Measurements from ENCODE around the gene PARN. TPM values are rescaled to one million over a fixed set of nuclear protein-coding genes. Genes with fewer than 3 reads are reported as not detected.

The PARN gene
- total and polyA plus RNA-seq, 2 of the 4 experiments (the other 2 are of a cell fraction), result 24.6 to 25.1 TPM

DNA sequence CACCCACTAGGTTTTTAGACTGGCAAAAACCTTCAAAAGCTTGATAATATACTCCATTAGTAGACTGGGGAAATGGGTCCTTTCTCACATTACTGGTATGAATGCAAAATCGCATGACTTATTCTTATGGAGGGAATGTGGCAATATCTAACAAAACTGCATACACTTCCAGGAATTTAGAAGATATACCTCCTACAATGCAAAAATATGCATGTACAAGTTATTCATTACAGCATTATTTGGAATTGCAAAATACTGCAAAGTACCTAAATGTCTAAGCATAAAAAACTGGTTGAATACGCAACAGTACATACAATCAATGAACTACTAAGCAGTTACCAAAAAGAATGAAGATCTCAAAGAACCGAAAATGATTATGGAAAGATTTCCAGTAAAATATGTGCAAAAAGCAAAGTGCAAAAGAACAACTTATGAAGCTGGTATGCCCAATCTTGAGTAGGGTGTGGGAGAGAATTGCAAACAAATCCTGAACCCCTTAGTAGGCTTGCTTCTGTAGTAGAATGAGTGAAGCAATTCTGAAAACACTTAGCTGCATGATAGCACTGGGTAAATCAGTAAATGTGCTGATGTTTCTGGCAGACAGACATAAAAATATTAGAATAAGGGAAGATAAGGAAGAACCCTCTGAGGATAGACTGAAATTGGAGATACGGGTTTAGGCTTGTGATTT, 180.1 kb downstream of the PARN start:
- no peak overlapping the region for H2AK5ac ChIP-seq (ENCODE audit: low read depth, low read length)
- peaks cover 8% of the 10 kb centered on the region; the same call in 1 of the 2 replicates for H3K4me1 ChIP-seq (ENCODE audit: control insufficient read depth, insufficient read depth, low read length)
- H4K8ac ChIP-seq (ENCODE audit: low read depth in 2 of 2, low read length in 2 of 2), result no peak overlapping the region
- TF ChIP-seq CEBPB (IDR thresholded peaks at IDR 0.05; ENCODE audit: low read depth, low read length) (peak; percentile 73), POLR2A (IDR thresholded peaks at IDR 0.05; ENCODE audit: low read depth, low read length) (no peak)
- H2BK5ac ChIP-seq (ENCODE audit: low read depth, low read length, poor library complexity, severe bottlenecking), result no peak overlapping the region
- in situ Hi-C loops (cut with MboI; ENCODE audit: low sequenced_read_pairs) (no loop called here), intact Hi-C loops (cut with micrococcal nuclease) (loop anchor here (5.0 kb wide), 1 partner anchor 77 kb away; no protein-coding TSS in a partner anchor), dilution Hi-C loops (cut with HindIII; ENCODE audit: low sequenced_read_pairs, unreplicated experiment) (no loop called here)
- H3K4me3 ChIP-seq (ENCODE audit: insufficient read depth, low read depth, low read length), result no peak overlapping the region
- H3K36me3 ChIP-seq (ENCODE audit: control insufficient read depth, insufficient read depth, low read length), result peaks cover 3% of the 10 kb centered on the region; the same call in 1 of the 2 replicates
- no peak overlapping the region for H3K14ac ChIP-seq (replicated peaks; ENCODE audit: low read depth, low read length)
- no peaks in the 10 kb centered on the region for H3K79me1 ChIP-seq (ENCODE audit: low read depth in 1 of 2, low read length in 2 of 2)
- peak overlapping the region; percentile 39; the same call in 1 of the 2 replicates for H3K18ac ChIP-seq (ENCODE audit: low read depth, low read length)
- H3K27ac ChIP-seq (ENCODE audit: insufficient read depth, low read length), result no peak overlapping the region
- H2AK9ac ChIP-seq (replicated peaks; ENCODE audit: low read depth, low read length, poor library complexity), result no peak overlapping the region
- no peak overlapping the region for H2BK15ac ChIP-seq (ENCODE audit: low read depth, low read length)
- no TSS peak for BruUV-seq (replicated peaks)
- H3K56ac ChIP-seq (ENCODE audit: extremely low read depth, insufficient read depth, low read length), result no peak overlapping the region
- H3K23ac ChIP-seq (ENCODE audit: low read depth, low read length), result no peak overlapping the region
- no peak overlapping the region for H4K5ac ChIP-seq (ENCODE audit: low read depth, low read length)
- CTCF ChIA-PET, result interaction anchor here (1.1 kb wide), 1 partner anchor 10 kb away, joined by 3 read pairs; no protein-coding TSS in a partner anchor
- no peak overlapping the region for H3K4ac ChIP-seq (ENCODE audit: low read depth, low read length)
- no peaks in the 10 kb centered on the region for H3K9me3 ChIP-seq (ENCODE audit: control insufficient read depth, insufficient read depth, low read length)
- H3K27me3 ChIP-seq (ENCODE audit: control insufficient read depth, insufficient read depth, low read length), result no peaks in the 10 kb centered on the region
- peak; percentile 57 for DNase-seq
- no peaks in the 10 kb centered on the region for H4K20me1 ChIP-seq (ENCODE audit: insufficient read depth, low read length)
- no peak overlapping the region for H2AFZ ChIP-seq (replicated peaks; ENCODE audit: low read length, poor library complexity)
- H2BK120ac ChIP-seq (ENCODE audit: low read depth, low read length), result no peak overlapping the region
- no peak overlapping the region for H4K91ac ChIP-seq (ENCODE audit: insufficient read depth, low read depth, low read length)
- H3K9me1 ChIP-seq (ENCODE audit: insufficient read depth, low read length), result no peaks in the 10 kb centered on the region
- POLR2A ChIA-PET (ENCODE audit: unreplicated experiment), result no interaction called here
- H3K9ac ChIP-seq (ENCODE audit: low read depth, low read length), result no peak overlapping the region
- H3K4me2 ChIP-seq (ENCODE audit: low read depth, low read length), result peak overlapping the region; percentile 27; the same call in 1 of the 2 replicates
- WGBS, 2 experiments (ENCODE audit: extremely low coverage in 2 of 2, insufficient read length in 1 of 2), result no CpG with 5 or more reads among the region's 4 CpGs
- peak; percentile 46; the same call in 1 of the 2 replicates for ATAC-seq (ENCODE audit: low read depth)
- H2BK20ac ChIP-seq (ENCODE audit: low read depth, low read length), result no peak overlapping the region
